Renal cortical epithelial cell (primary cell): ENCODE data around the gene MLPH. TPM values are rescaled to one million over a fixed set of nuclear protein-coding genes. Genes with fewer than 3 reads are reported as not detected.

Experiments used
- DNase-seq: peaks from one replicate; pipeline ENCODE4 v3.0.0-alpha.2; 2011; ENCODE audit warnings: low read depth
- total RNA-seq: library from RNA; depleted of rRNA; stranded (reverse); fragments of >200 nt; gene quantifications from 2 replicates; pipeline ENCODE4 v1.2.3, GENCODE V29; 2014

MLPH gene
- total RNA-seq, 1 donor from 2014 or later: 24.6 TPM

GRCh38 chr2:237497838-237498186 is 10.8 kb downstream of the MLPH start:
- no peak for DNase-seq

- DNase-seq: no peak
Observed at GRCh38 chr2:237498341-237498740, 11.3 kb downstream of the MLPH start.

GRCh38 chr2:237500681-237501424 is 13.8 kb downstream of the MLPH start:
- DNase-seq: peak; percentile 98

GRCh38 chr2:237501892-237502513 is 15.0 kb downstream of the MLPH start:
- DNase-seq: peak; percentile 12

- no peak for DNase-seq
Observed at GRCh38 chr2:237503201-237503600, 16.1 kb downstream of the MLPH start.

- DNase-seq: no peak
Observed at GRCh38 chr2:237505188-237505939, 18.3 kb downstream of the MLPH start.

GRCh38 chr2:237507512-237507911 is 20.5 kb downstream of the MLPH start:
- no peak for DNase-seq

- no peak for DNase-seq
Observed at GRCh38 chr2:237508361-237508760, 21.3 kb downstream of the MLPH start.

- no peak for DNase-seq
Observed at GRCh38 chr2:237509151-237509550, 22.1 kb downstream of the MLPH start.

GRCh38 chr2:237509905-237510304 is 22.9 kb downstream of the MLPH start:
- DNase-seq: no peak

GRCh38 chr2:237510502-237511217 is 23.6 kb downstream of the MLPH start:
- no peak for DNase-seq

GRCh38 chr2:237511433-237511832 is 24.4 kb downstream of the MLPH start:
- DNase-seq: no peak

- DNase-seq: no peak
Observed at GRCh38 chr2:237511885-237512405, 24.9 kb downstream of the MLPH start.

- DNase-seq: peak; percentile 86
Observed at GRCh38 chr2:237512774-237513466, 25.9 kb downstream of the MLPH start.

- DNase-seq: no peak
Observed at GRCh38 chr2:237513693-237514092, 26.6 kb downstream of the MLPH start.

GRCh38 chr2:237514474-237515130 is 27.6 kb downstream of the MLPH start:
- DNase-seq: no peak

GRCh38 chr2:237515166-237515565 is 28.1 kb downstream of the MLPH start:
- DNase-seq: no peak

- DNase-seq: no peak
Observed at GRCh38 chr2:237515621-237516275, 28.7 kb downstream of the MLPH start.

GRCh38 chr2:237517163-237517562 is 30.1 kb downstream of the MLPH start:
- no peak for DNase-seq

GRCh38 chr2:237517990-237518389 is 30.9 kb downstream of the MLPH start:
- DNase-seq: no peak
